Amniotic epithelial cell (primary cell): Measurements from ENCODE around the gene BGN.

Source experiments
- DNase-seq: peaks from one replicate; pipeline ENCODE4 v3.0.0-alpha.2; 2010; ENCODE audit warnings: low read depth

BGN gene

DNA sequence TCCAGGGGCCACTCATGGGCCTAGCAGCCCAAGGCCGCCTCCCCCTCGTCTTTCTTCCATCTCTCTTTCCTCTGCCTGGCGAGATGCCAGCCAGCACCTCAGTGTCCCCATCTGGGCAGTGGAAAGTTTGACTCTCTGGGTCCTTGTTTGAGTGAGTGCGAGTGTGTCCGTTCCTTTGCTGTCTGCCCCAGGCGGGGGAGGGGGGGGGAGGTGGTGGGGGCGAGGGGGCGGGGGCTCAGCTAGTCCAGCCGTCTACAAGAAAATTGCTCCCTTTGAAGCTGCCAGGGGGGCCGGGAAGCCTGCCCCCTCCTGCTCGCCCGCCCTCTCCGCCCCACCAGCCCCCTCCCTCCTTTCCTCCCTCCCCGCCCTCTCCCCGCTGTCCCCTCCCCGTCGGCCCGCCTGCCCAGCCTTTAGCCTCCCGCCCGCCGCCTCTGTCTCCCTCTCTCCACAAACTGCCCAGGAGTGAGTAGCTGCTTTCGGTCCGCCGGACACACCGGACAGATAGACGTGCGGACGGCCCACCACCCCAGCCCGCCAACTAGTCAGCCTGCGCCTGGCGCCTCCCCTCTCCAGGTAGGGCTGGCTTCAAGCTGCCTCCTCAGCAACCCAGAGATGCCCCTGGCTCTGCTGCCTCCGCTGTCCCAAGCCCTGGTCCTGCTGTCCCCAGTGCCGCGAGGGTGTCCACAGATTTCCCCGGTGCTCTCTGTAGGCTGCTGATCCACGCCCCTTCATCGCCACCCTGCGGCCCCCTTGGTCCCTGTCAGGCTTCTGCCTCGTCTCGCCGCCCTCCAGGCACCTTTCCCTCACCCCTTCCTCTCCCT, at the start of gene BGN:
BGN (plus strand) TSS at position 440 of the 821 bp plus-strand sequence. CDS start 9,652 bp downstream, outside the sequence.
- no peak for DNase-seq

GRCh38 chrX:153445106-153445855, 49.5 kb upstream of the BGN start:
- no peak for DNase-seq

DNA sequence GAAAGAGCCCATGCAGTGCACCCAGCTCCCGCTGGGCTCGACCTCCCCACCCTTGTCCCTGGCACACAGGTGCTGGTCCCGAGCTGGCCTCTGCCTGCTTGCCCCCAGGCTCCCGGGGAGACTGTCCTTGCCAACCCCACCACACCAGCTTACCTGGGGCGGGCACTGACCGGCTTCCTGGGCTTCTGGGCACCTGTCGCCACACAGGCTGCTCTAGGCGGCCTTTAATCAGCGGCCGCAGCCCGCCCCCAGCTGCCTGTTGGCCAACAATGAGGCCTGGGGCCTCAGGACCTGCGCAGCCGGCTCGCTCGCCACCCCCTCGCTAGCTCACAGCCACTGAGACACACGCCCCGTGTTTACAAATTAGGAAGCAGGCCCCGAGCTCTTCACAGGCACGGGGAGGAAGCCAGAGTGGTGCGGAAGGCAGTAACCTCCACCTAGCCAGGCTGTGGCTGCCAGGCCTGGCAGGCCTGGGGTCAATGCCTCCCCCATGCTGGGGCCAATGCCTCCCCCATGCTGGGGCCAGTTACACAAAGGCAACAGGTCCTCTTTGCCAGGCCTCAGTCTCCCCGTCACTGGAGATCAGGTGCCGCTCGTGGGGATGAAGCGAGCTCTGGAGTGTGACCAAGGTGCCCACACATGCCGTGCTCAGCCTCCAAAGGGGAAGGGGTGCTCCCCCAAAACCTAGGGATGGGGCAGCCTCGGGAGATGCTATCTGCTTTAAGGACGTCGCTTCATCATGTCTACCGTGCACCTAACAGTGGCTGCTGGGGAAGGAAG, 48.7 kb upstream of the BGN start, which contains the start of gene TREX2:
TREX2 (minus strand) TSS at position 201 of the 780 bp plus-strand sequence. CDS start 626 bp downstream, outside the sequence.
- DNase-seq = no peak

DNA sequence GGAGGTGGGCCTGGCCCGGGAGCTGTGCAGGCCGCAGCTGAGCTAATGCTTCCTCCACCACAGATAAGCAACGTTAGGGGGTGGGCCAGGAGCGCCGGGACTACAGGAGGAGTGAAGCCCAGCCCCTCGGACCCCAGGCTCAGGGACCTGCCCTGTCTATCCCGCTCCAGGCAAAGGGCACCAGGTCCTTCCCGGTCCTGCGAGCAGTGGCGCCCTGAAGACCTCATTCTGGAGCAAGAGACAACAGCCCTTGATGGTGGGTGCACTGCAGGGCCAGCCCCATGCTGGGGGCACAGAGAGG, 48.2 kb upstream of the BGN start:
- DNase-seq = no peak

- no peak for DNase-seq
Observed at GRCh38 chrX:153446950-153447580, 47.7 kb upstream of the BGN start.

GRCh38 chrX:153447581-153447960, 47.2 kb upstream of the BGN start:
- no peak for DNase-seq

GRCh38 chrX:153448556-153449367, 46.0 kb upstream of the BGN start:
- no peak for DNase-seq

DNA sequence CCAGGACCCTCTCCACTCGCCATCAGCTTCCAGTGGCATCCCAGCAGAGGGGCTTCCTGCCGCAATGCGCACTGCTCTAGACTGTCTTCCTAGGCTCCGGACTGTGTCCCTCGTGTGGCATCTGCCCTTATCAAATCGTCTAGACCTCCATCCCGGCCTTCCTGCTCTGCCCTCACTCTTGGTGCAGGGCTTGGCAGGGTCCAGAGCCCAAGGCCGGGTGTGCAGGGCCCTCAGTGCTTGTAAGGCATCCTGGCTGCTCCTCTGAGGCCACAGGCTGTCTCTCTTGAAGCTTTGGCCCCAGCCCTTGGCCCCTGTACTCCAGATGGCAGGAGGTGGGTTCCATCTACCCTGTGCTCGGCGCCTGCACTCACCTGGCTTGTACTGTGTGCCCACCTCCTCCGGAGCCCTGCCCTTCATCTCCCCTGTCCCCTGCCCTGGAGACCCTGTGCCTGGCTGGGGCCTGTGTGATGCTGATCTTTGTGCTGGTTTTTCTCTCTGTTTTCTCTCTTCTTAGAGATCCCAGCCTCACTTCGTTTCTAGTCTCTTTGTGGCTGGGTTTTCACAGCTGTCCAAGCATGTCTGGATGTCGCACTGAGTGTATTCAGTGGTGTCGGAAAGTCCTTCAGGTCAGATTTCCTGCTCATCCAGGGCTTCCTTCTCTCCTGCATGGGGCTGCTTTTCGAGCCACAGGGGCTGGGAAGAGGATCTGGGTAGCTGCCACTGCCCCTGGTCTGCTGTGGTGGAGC, 45.2 kb upstream of the BGN start:
- no peak for DNase-seq

DNA sequence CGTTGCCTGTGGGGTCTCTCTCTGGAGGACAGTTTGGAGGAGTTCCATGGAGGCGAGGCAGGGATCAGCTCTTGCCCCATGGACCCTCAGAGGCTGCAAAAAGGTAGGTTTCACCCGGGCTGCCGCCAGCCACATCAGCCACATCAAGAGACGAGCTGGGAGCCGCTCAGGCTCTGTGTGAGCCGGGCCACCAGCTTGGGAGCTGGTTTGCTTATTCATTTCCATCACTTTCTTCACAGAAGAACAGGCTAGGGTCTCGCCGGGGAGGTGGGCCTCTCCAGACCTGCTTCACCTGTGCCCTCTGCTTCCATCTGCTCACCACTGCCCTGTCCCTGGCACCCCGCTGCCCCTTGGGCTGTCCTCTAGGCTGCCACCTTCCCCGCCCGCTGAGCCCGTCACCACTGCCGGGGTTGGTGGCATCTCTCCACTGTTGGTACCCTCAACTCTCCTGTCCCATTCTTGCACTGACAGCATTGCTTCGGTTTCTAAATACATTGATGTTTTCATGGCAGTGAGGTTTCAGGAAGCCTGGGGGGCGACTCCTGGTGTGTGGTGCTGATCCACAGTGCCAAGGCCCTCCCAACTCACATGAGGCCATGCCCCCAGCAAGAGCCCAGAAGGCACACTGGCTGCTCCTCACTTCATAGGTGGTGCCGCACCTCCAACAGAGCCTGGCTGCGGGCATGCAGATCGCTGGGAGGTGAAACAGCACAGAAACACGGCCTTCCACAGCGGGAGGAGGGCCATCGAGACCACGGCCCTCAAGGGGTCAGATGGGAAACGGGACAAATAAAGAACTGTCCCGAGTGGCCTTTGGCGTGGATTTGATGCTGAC, 44.4 kb upstream of the BGN start:
- DNase-seq = no peak

- DNase-seq = no peak
Observed at GRCh38 chrX:153450949-153451277, 43.9 kb upstream of the BGN start.

GRCh38 chrX:153454901-153455550, 39.8 kb upstream of the BGN start:
- no peak for DNase-seq

DNA sequence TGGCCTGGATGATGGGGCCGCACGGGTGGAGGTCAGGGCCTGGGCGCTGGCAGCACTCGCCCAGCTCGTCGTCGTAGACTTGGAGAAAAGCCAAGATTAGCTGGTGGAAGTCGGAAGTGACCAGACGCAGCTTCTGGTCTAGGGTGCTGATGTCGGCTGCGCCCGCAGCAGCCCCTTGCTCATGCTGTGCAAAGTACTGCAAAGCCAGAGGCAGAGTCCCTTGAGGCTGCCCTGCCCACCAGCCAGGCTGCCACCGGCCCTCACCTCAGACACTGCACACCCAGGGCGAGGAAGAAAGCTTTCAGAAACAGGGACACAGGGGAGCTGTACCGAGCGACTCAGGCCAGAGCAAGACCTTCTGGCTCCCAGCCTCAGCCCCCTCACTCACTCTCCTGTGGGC, 39.2 kb upstream of the BGN start:
- DNase-seq = no peak

GRCh38 chrX:153456161-153456560, 38.6 kb upstream of the BGN start:
- no peak for DNase-seq

- DNase-seq = no peak
Observed at GRCh38 chrX:153456704-153457103, 38.1 kb upstream of the BGN start.

DNA sequence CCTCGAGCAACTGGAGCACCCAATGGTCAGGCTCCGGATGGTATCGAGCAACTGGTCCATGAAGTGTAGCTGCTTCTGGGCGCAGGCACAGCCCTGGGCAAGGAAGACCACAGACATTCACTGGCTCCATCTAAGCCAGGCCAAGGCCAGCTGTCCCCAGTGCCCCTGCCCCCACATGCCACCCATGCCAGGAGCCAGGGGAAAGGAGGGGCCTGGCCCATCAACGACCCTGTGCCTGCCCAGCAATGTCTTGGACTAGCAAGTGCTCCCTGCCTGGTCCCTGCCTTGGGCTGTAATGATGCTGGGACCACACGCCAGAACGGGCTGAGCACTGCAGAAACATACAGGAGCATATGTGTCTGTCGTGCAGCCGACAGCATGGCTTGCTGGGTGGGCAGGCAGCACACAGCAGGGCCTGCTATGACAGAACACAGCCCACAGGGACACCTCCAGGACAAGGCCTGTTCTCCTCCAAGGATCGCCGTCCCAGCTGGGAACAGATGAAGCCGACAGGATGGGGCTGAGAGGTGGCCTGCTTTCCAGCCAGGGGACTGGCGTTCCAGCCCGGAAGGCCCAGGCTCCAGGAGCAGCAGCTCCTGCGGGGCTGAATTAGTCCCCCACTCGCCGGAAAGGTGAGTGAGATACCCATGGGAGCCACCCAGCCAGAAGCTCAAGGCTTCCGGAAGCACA, 37.5 kb upstream of the BGN start:
- no peak for DNase-seq

GRCh38 chrX:153457827-153458466, 36.8 kb upstream of the BGN start:
- no peak for DNase-seq

- no peak for DNase-seq
Observed at GRCh38 chrX:153458476-153458875, 36.3 kb upstream of the BGN start.

DNA sequence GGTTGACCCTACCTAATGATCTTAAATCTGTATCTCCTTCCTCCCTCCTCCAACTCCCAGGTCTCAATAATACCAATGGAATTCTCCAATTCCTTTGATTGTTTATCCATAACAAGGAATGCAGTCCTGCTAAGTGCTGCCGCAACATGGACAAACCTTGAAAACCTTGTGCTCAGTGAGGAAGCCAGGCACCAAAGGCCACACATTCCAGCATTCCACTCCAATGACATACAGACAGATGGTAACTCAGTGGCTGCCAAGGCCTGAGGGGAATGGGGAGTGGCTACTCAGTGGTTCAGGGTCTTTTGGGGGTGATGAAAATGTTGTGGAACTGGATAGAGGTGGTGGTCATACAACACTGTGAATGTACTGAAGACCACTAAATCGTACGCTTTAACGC, 34.8 kb upstream of the BGN start:
- peak; percentile 48 for DNase-seq
